ENCODE results near the gene EIF3K. TPM values are rescaled to one million over a fixed set of nuclear protein-coding genes. Genes with fewer than 3 reads are reported as not detected.

EIF3K gene
- total RNA-seq, 6 experiments from 2014 or later, result 227 to 241 (median 238) TPM

- H3K36me3 Mint-ChIP-seq (ENCODE audit: low read depth), result 0 out of 2 replicates have a peak, but pooled peaks cover 4% of the 10 kb centered on the region
- H3K9me3 Mint-ChIP-seq, result no peaks in the 10 kb centered on the region
- no peak overlapping the region for H3K4me3 Mint-ChIP-seq
- no peak for DNase-seq
- no peak overlapping the region for H3K27ac Mint-ChIP-seq
- H3K27me3 Mint-ChIP-seq (ENCODE audit: insufficient read depth), result no peaks in the 10 kb centered on the region
- TF ChIP-seq CTCF (IDR thresholded peaks at IDR 0.05), result no peak
- peaks cover 7% of the 10 kb centered on the region for H3K4me1 Mint-ChIP-seq (ENCODE audit: low read depth)
Measured at GRCh38 chr19:38640368-38640767, 21.4 kb downstream of the EIF3K start.

- no peak overlapping the region for H3K4me3 Mint-ChIP-seq
- H3K27ac Mint-ChIP-seq, result no peak overlapping the region
- TF ChIP-seq CTCF (IDR thresholded peaks at IDR 0.05), result no peak
Measured at GRCh38 chr19:38642176-38642575, 23.2 kb downstream of the EIF3K start.

GRCh38 chr19:38644719-38645118 is 25.7 kb downstream of the EIF3K start:
- no peak for TF ChIP-seq CTCF (IDR thresholded peaks at IDR 0.05)
- Mint-ChIP-seq H3K9me3 (peaks cover 8% of the 10 kb centered on the region), H3K4me1 (ENCODE audit: low read depth) (peaks cover 6% of the 10 kb centered on the region), H3K27me3 (ENCODE audit: insufficient read depth) (peaks cover 3% of the 10 kb centered on the region), H3K4me3 (no peak overlapping the region), H3K27ac (no peak overlapping the region), H3K36me3 (ENCODE audit: low read depth) (peaks cover 20% of the 10 kb centered on the region)
- no peak for DNase-seq

More at GRCh38 chr19:38642176-38642575, 23.2 kb downstream of the EIF3K start:
- no peaks in the 10 kb centered on the region for H3K27me3 Mint-ChIP-seq (ENCODE audit: insufficient read depth)
- no peaks in the 10 kb centered on the region for H3K9me3 Mint-ChIP-seq
- H3K4me1 Mint-ChIP-seq (ENCODE audit: low read depth), result no peaks in the 10 kb centered on the region
- DNase-seq, result no peak
- H3K36me3 Mint-ChIP-seq (ENCODE audit: low read depth), result no peaks in the 10 kb centered on the region

- H3K27ac Mint-ChIP-seq, result peak within 1 kb of the TSS; percentile 99
- H3K27me3 Mint-ChIP-seq (ENCODE audit: insufficient read depth), result peaks cover 3% of the 10 kb centered on the region
- H3K36me3 Mint-ChIP-seq (ENCODE audit: low read depth), result peaks cover 39% of the 10 kb centered on the region
- peak within 1 kb of the TSS; percentile 99 for H3K4me3 Mint-ChIP-seq
- TF ChIP-seq CTCF (IDR thresholded peaks at IDR 0.05), result no peak
- H3K4me1 Mint-ChIP-seq (ENCODE audit: low read depth), result peaks cover 33% of the 10 kb centered on the region
- H3K9me3 Mint-ChIP-seq, result peaks cover 8% of the 10 kb centered on the region
- DNase-seq, result peak; percentile 96
Measured at GRCh38 chr19:38647368-38647965, 28.5 kb downstream of the EIF3K start, which contains the start of gene ACTN4. Gene ACTN4 (plus strand): TSS chr19:38647649. CDS start chr19:38647746, 97 bp downstream.

GRCh38 chr19:38647966-38648768 is 29.2 kb downstream of the EIF3K start:
- peaks cover 41% of the 10 kb centered on the region for H3K36me3 Mint-ChIP-seq (ENCODE audit: low read depth)
- no peak for TF ChIP-seq CTCF (IDR thresholded peaks at IDR 0.05)
- no peak for DNase-seq
- peaks cover 3% of the 10 kb centered on the region for H3K27me3 Mint-ChIP-seq (ENCODE audit: insufficient read depth)
- peaks cover 8% of the 10 kb centered on the region for H3K9me3 Mint-ChIP-seq
- H3K27ac Mint-ChIP-seq, result peak overlapping the region; percentile 99
- H3K4me1 Mint-ChIP-seq (ENCODE audit: low read depth), result peaks cover 40% of the 10 kb centered on the region
- peak overlapping the region; percentile 99 for H3K4me3 Mint-ChIP-seq

All from HFFc6 (cell line).